Measurements from ENCODE around the gene DHCR24. TPM values are rescaled to one million over a fixed set of nuclear protein-coding genes. Genes with fewer than 3 reads are reported as not detected.
A peak's percentile ranks its signal among the peaks of the same experiment; 100 is the strongest.

The DHCR24 gene
- total and polyA plus RNA-seq, 2 of the 13 experiments (the other 11 are each of a cell fraction or from before 2014, with no cell fraction given): 374 to 448 TPM

DNA sequence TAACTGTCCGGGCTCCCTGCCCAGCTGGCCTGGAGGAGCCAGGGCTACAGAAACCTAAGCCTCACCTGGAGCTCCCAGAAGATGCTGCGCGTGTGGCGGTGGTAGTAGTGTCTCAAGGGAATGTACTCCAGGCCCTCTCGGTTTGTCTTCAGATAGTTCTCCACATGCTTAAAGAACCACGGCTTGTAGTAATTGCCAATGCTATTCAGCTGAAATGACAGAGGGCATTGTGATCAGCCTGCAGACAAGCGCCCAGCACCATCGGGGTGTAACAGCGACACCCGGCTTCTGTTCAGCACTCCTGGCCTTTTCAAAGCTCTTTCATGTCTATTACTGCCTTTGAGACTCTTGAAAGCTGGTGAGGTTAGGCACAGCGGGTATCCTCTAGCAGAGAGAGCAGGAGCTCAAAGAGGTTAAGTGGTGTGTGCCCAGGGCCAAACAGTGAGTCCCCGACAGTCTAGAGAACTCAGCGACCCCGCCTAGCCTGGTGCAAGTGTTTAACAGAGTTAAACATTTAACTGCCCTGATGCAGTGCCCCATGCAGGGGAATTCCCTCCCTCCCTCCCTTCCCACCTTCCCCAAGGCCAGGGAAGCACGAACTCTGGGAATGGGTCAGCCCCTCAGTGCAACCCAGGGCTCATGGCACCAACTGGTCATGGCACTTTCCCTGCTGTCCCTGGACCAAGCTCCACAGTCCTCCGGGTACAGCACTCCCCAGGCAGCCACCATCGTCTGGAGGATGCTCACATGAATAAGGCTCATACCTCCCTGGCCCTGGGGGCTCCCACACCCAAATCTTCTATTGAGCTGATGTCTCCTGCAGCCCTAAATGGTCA, 21.5 kb downstream of the DHCR24 start (continued):
- TF ChIP-seq, protein P1, sequence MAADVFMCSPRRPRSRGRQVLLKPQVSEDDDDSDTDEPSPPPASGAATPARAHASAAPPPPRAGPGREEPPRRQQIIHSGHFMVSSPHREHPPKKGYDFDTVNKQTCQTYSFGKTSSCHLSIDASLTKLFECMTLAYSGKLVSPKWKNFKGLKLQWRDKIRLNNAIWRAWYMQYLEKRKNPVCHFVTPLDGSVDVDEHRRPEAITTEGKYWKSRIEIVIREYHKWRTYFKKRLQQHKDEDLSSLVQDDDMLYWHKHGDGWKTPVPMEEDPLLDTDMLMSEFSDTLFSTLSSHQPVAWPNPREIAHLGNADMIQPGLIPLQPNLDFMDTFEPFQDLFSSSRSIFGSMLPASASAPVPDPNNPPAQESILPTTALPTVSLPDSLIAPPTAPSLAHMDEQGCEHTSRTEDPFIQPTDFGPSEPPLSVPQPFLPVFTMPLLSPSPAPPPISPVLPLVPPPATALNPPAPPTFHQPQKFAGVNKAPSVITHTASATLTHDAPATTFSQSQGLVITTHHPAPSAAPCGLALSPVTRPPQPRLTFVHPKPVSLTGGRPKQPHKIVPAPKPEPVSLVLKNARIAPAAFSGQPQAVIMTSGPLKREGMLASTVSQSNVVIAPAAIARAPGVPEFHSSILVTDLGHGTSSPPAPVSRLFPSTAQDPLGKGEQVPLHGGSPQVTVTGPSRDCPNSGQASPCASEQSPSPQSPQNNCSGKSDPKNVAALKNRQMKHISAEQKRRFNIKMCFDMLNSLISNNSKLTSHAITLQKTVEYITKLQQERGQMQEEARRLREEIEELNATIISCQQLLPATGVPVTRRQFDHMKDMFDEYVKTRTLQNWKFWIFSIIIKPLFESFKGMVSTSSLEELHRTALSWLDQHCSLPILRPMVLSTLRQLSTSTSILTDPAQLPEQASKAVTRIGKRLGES (CRISPR knock-in tag; IDR thresholded peaks at IDR 0.05; ENCODE audit: borderline replicate concordance): no peak
- TF ChIP-seq MYNN (CRISPR knock-in tag; IDR thresholded peaks at IDR 0.05; ENCODE audit: low read depth) (no peak), MATR3 (CRISPR knock-in tag; IDR thresholded peaks at IDR 0.05) (no peak), MAFG (CRISPR knock-in tag; IDR thresholded peaks at IDR 0.05) (no peak), NR2F1 (CRISPR knock-in tag; IDR thresholded peaks at IDR 0.05) (peak in 1 of 2 experiments; percentile 29; a peak in 1 of 4 replicates), ZZZ3 (CRISPR knock-in tag; IDR thresholded peaks at IDR 0.05; ENCODE audit: borderline replicate concordance) (no peak), TCF12 (IDR thresholded peaks at IDR 0.05) (no peak), TCF12 (CRISPR knock-in tag; IDR thresholded peaks at IDR 0.05) (no peak), CBX5 (CRISPR knock-in tag; IDR thresholded peaks at IDR 0.05; ENCODE audit: borderline replicate concordance) (peak; percentile 64; the same call in 1 of the 2 replicates), CBX2 (IDR thresholded peaks at IDR 0.05; ENCODE audit: low read depth, low read length) (no peak), CBX2 (CRISPR knock-in tag; IDR thresholded peaks at IDR 0.05; ENCODE audit: low read depth) (no peak), ZNF337 (CRISPR knock-in tag; IDR thresholded peaks at IDR 0.05; ENCODE audit: borderline replicate concordance, low read depth) (0 out of 2 replicates have a peak, but pooled peaks have one; percentile 31), ZNF367 (CRISPR knock-in tag; IDR thresholded peaks at IDR 0.05; ENCODE audit: borderline replicate concordance) (no peak), ZNF777 (CRISPR knock-in tag; IDR thresholded peaks at IDR 0.05) (no peak), TOPORS (CRISPR knock-in tag; IDR thresholded peaks at IDR 0.05) (peak; percentile 90), ZNF350 (CRISPR knock-in tag; IDR thresholded peaks at IDR 0.05; ENCODE audit: borderline replicate concordance, low read depth) (no peak), CHD2 (IDR thresholded peaks at IDR 0.05; ENCODE audit: low read depth, low read length) (no peak), TMF1 (CRISPR knock-in tag; IDR thresholded peaks at IDR 0.05; ENCODE audit: low read depth) (peak; percentile 71; the same call in 1 of the 2 replicates), ZNF772 (CRISPR knock-in tag; IDR thresholded peaks at IDR 0.05) (peak; percentile 64; the same call in 1 of the 2 replicates)
- TF ChIP-seq, protein P2, sequence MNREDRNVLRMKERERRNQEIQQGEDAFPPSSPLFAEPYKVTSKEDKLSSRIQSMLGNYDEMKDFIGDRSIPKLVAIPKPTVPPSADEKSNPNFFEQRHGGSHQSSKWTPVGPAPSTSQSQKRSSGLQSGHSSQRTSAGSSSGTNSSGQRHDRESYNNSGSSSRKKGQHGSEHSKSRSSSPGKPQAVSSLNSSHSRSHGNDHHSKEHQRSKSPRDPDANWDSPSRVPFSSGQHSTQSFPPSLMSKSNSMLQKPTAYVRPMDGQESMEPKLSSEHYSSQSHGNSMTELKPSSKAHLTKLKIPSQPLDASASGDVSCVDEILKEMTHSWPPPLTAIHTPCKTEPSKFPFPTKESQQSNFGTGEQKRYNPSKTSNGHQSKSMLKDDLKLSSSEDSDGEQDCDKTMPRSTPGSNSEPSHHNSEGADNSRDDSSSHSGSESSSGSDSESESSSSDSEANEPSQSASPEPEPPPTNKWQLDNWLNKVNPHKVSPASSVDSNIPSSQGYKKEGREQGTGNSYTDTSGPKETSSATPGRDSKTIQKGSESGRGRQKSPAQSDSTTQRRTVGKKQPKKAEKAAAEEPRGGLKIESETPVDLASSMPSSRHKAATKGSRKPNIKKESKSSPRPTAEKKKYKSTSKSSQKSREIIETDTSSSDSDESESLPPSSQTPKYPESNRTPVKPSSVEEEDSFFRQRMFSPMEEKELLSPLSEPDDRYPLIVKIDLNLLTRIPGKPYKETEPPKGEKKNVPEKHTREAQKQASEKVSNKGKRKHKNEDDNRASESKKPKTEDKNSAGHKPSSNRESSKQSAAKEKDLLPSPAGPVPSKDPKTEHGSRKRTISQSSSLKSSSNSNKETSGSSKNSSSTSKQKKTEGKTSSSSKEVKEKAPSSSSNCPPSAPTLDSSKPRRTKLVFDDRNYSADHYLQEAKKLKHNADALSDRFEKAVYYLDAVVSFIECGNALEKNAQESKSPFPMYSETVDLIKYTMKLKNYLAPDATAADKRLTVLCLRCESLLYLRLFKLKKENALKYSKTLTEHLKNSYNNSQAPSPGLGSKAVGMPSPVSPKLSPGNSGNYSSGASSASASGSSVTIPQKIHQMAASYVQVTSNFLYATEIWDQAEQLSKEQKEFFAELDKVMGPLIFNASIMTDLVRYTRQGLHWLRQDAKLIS (CRISPR knock-in tag; IDR thresholded peaks at IDR 0.05): no peak; the same call in 1 of the 2 replicates
- TF ChIP-seq, protein P3, sequence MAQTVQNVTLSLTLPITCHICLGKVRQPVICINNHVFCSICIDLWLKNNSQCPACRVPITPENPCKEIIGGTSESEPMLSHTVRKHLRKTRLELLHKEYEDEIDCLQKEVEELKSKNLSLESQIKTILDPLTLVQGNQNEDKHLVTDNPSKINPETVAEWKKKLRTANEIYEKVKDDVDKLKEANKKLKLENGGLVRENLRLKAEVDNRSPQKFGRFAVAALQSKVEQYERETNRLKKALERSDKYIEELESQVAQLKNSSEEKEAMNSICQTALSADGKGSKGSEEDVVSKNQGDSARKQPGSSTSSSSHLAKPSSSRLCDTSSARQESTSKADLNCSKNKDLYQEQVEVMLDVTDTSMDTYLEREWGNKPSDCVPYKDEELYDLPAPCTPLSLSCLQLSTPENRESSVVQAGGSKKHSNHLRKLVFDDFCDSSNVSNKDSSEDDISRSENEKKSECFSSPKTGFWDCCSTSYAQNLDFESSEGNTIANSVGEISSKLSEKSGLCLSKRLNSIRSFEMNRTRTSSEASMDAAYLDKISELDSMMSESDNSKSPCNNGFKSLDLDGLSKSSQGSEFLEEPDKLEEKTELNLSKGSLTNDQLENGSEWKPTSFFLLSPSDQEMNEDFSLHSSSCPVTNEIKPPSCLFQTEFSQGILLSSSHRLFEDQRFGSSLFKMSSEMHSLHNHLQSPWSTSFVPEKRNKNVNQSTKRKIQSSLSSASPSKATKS (CRISPR knock-in tag; IDR thresholded peaks at IDR 0.05): no peak

Data from HepG2 (cell line).